DND-41 (cell line): ENCODE results near the gene CCDC120.

Experiments used
- EZH2 ChIP-seq: IDR thresholded peaks from 3 replicates; pipeline ENCODE4 v1.6.1; 2012; ENCODE audit warnings: borderline replicate concordance, low read depth, mild to moderate bottlenecking, moderate library complexity, low read length, inconsistent platforms; ENCODE audit not compliant: severe bottlenecking
- TF ChIP-seq, protein P1 (sequence below): IDR thresholded peaks from 2 replicates; pipeline ENCODE4 v1.5.1; 2012; ENCODE audit warnings: borderline replicate concordance, low read length, moderate library complexity, mild to moderate bottlenecking; ENCODE audit not compliant: poor library complexity, severe bottlenecking; ENCODE audit errors: extremely low read depth

GRCh38 chrX:49019050-49019449, 39.7 kb upstream of the CCDC120 start:
- TF ChIP-seq, protein P1, sequence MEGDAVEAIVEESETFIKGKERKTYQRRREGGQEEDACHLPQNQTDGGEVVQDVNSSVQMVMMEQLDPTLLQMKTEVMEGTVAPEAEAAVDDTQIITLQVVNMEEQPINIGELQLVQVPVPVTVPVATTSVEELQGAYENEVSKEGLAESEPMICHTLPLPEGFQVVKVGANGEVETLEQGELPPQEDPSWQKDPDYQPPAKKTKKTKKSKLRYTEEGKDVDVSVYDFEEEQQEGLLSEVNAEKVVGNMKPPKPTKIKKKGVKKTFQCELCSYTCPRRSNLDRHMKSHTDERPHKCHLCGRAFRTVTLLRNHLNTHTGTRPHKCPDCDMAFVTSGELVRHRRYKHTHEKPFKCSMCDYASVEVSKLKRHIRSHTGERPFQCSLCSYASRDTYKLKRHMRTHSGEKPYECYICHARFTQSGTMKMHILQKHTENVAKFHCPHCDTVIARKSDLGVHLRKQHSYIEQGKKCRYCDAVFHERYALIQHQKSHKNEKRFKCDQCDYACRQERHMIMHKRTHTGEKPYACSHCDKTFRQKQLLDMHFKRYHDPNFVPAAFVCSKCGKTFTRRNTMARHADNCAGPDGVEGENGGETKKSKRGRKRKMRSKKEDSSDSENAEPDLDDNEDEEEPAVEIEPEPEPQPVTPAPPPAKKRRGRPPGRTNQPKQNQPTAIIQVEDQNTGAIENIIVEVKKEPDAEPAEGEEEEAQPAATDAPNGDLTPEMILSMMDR, result no peak
- TF ChIP-seq EZH2, result no peak
